Nephron (organoid): ENCODE data around the gene SERGEF.

Experiments used
- H3K27ac Mint-ChIP-seq, 3 experiments: 2 replicates each; pipeline ENCODE4 v1.8.0; 2020; ENCODE audit warnings: mixed read lengths in 3 of 3, mild to moderate bottlenecking in 2 of 3, moderate library complexity in 1 of 3
- H3K27me3 Mint-ChIP-seq: 2 replicates; pipeline ENCODE4 v1.8.0; 2021; ENCODE audit warnings: low read depth, mild to moderate bottlenecking, moderate library complexity, mixed read lengths
- H3K36me3 Mint-ChIP-seq: 2 replicates; pipeline ENCODE4 v1.8.0; 2020; ENCODE audit warnings: low read depth, mixed read lengths
- H3K4me1 Mint-ChIP-seq: 2 replicates; pipeline ENCODE4 v1.8.0; 2020; ENCODE audit warnings: mixed read lengths
- H3K4me3 Mint-ChIP-seq, 3 experiments: 2 replicates each; pipeline ENCODE4 v1.8.0; 2020; ENCODE audit warnings: mild to moderate bottlenecking in 3 of 3, mixed read lengths in 3 of 3, moderate library complexity in 2 of 3
- H3K9me3 Mint-ChIP-seq: 2 replicates; pipeline ENCODE4 v1.8.0; 2020; ENCODE audit warnings: mixed read lengths
- CTCF ChIP-seq, 3 experiments: fragments of 200-600 bp; sonication (generic); IDR thresholded peaks; one replicate each; pipeline ENCODE4 v1.5.0; 2021; ENCODE audit warnings: antibody characterized with exemption in 3 of 3; ENCODE audit not compliant: unreplicated experiment in 3 of 3

Gene SERGEF

GRCh38 chr11:17931595-17931994 lies 81.3 kb downstream of the SERGEF start:
- Mint-ChIP-seq H3K9me3 (no peaks in the 10 kb centered on the region), H3K4me1 (peaks cover 17% of the 10 kb centered on the region), H3K4me3 (no peak overlapping the region), H3K27ac (no peak overlapping the region), H3K27me3 (no peaks in the 10 kb centered on the region), H3K36me3 (no peaks in the 10 kb centered on the region)
- no peak for TF ChIP-seq CTCF (IDR thresholded peaks at IDR 0.05; ENCODE audit: unreplicated experiment in 3 of 3)

GRCh38 chr11:17930544-17931125 lies 82.2 kb downstream of the SERGEF start:
- peaks cover 19% of the 10 kb centered on the region for H3K4me1 Mint-ChIP-seq
- no peak overlapping the region for H3K27ac Mint-ChIP-seq
- no peak overlapping the region for H3K4me3 Mint-ChIP-seq
- no peaks in the 10 kb centered on the region for H3K36me3 Mint-ChIP-seq
- no peak for TF ChIP-seq CTCF (IDR thresholded peaks at IDR 0.05; ENCODE audit: unreplicated experiment in 3 of 3)
- H3K9me3 Mint-ChIP-seq: no peaks in the 10 kb centered on the region
- H3K27me3 Mint-ChIP-seq: no peaks in the 10 kb centered on the region

DNA sequence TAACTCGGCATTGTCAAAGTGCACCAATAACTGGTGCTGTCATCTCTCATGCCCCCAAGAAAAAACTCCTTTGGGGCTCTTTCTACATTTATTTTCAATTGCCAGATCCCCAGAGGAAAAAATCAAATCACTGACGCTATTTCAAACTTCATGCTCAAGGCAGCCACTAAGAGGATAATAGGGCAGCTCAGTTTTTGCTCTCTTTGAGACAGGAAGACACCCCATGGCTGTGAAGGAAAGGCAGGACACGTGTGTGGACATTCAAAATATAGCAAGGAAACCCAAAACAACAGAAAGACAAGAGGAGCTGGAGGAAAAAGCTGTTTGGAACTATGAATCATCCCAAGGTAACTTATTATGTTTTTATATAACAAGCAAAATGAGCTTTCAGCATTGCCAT lies 83.7 kb downstream of the SERGEF start:
- H3K4me1 Mint-ChIP-seq: peaks cover 19% of the 10 kb centered on the region
- H3K36me3 Mint-ChIP-seq: no peaks in the 10 kb centered on the region
- H3K27ac Mint-ChIP-seq: no peak overlapping the region
- TF ChIP-seq CTCF (IDR thresholded peaks at IDR 0.05; ENCODE audit: unreplicated experiment in 3 of 3): no peak
- no peaks in the 10 kb centered on the region for H3K27me3 Mint-ChIP-seq
- no peak overlapping the region for H3K4me3 Mint-ChIP-seq
- H3K9me3 Mint-ChIP-seq: no peaks in the 10 kb centered on the region

GRCh38 chr11:17927681-17928343 lies 85.0 kb downstream of the SERGEF start:
- H3K36me3 Mint-ChIP-seq: no peaks in the 10 kb centered on the region
- H3K4me1 Mint-ChIP-seq: peaks cover 30% of the 10 kb centered on the region
- H3K9me3 Mint-ChIP-seq: no peaks in the 10 kb centered on the region
- no peaks in the 10 kb centered on the region for H3K27me3 Mint-ChIP-seq
- TF ChIP-seq CTCF (IDR thresholded peaks at IDR 0.05; ENCODE audit: unreplicated experiment in 3 of 3): no peak
- peak overlapping the region in 2 of 3 experiments; percentile 12 to 21 for H3K4me3 Mint-ChIP-seq
- peak overlapping the region; percentile 76 to 96 (median 91) for H3K27ac Mint-ChIP-seq

DNA sequence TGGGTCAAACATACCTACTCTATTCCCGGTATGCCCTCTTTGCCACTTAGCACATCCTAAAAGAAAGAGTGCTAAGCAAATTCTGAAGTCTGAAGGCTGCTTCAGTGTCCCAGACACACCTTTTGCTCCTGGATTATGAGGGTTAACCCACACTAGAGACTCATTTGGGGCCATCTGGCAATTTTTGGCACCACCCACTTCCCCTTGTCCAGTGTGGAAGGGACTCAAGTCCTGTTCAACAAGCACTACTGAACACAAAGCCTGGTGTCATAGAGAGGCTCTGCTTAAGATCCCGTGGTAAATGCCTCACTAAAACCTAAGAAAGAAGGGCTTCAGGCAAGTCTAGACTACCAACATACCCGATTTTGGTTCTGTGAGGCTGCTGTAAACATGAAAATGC lies 85.8 kb downstream of the SERGEF start:
- no peaks in the 10 kb centered on the region for H3K36me3 Mint-ChIP-seq
- peaks cover 36% of the 10 kb centered on the region for H3K4me1 Mint-ChIP-seq
- no peak overlapping the region for H3K4me3 Mint-ChIP-seq
- H3K9me3 Mint-ChIP-seq: no peaks in the 10 kb centered on the region
- H3K27ac Mint-ChIP-seq: peak overlapping the region; percentile 76 to 96 (median 91)
- no peak for TF ChIP-seq CTCF (IDR thresholded peaks at IDR 0.05; ENCODE audit: unreplicated experiment in 3 of 3)
- no peaks in the 10 kb centered on the region for H3K27me3 Mint-ChIP-seq

- TF ChIP-seq CTCF (IDR thresholded peaks at IDR 0.05; ENCODE audit: unreplicated experiment in 3 of 3): no peak
- no peaks in the 10 kb centered on the region for H3K9me3 Mint-ChIP-seq
- H3K36me3 Mint-ChIP-seq: no peaks in the 10 kb centered on the region
- peak overlapping the region in 1 of 3 experiments; percentile 19 for H3K27ac Mint-ChIP-seq
- peaks cover 55% of the 10 kb centered on the region for H3K4me1 Mint-ChIP-seq
- no peaks in the 10 kb centered on the region for H3K27me3 Mint-ChIP-seq
- H3K4me3 Mint-ChIP-seq: no peak overlapping the region
These were observed 88.1 kb downstream of the SERGEF start for GRCh38 chr11:17924713-17925112.
